GM21360 (cell line): ENCODE data around the gene CDX1.

ENCODE experiments used
- ATAC-seq: cut with Tn5 transposase; IDR thresholded peaks from one replicate; pipeline ENCODE4 v1.9.1; 2021; ENCODE audit warnings: mild to moderate bottlenecking, moderate library complexity; ENCODE audit not compliant: unreplicated experiment

The CDX1 gene

DNA sequence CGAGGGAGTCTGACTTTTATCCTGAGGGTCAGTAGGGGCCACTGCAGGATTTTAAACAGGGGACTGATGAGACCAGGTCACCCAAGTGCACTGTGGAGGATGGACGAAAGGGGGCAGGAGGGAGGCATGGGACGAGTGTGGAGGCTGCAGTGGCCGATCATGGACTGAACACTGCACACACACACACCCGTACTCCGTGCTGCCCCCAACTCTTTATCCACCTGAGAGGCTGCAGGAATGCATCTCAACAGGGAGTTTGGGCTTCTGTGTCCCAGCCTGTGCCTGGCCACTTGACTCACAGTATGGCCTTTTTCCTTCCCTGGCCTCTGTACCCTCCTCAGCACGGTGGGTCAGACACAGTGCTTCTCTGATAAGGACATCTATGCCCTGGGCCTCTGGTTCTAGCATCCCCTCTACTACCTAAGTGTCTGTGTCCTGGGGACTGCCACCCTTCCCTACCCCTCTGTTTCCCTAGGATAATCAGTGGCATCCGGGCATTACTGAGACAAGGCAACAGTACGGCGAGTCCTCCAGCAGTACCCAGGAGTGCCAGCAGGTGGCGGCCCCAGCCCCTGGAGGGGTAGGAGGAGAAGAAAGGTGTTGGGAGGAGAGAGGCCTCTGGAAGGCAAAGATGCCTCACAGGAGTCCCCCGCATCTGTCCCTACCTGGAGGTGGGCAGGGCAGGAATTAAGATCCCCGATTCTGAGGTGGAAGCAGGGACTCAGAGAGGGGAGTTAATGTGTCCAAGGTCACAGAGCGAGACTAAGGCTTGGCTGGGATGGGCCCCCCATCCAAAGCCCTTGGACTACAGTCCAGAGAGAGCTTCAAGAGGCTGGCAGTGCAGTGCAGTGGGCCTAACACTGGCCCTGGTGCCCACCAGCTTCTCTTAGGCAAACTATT is 5.1 kb upstream of the CDX1 start:
- ATAC-seq = peak; percentile 53

DNA sequence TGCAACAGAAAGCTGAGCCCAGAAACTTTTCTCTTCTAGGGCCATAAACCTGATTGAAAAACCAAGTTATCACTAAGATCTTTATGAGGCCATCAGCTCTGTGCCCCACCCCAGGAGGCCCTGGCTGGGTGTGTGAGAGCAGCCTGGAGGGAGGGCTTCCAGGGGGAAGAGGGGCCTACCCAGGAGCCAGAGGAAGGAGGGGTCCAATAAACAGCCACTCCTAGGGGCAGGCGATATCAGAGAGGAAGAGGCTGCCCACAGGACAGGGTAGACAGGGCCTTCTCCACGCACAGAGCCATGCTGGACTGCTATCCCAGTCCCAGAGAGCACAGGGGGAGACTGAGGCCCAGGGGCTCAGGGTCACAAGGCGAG is 4.5 kb upstream of the CDX1 start:
- ATAC-seq = no peak

DNA sequence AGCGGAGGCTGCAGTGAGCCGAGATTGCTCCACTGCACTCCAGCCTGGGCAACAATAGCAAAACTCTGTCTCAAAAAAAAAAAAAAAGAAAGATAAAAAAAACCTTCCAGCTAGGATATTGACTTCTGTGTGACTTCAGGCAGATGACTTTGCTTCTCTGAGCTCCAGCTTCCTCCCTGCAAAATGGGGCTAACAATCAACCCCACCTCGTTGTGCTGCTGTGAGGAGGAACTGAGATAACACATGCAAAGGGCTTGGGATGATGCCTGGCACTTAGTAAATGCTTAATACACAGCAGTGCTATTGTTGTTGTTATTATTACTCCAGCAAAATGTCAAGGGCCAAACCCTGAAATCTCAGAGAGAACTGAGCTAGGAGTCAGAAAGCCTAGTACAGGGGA is 3.5 kb upstream of the CDX1 start:
- no peak for ATAC-seq

DNA sequence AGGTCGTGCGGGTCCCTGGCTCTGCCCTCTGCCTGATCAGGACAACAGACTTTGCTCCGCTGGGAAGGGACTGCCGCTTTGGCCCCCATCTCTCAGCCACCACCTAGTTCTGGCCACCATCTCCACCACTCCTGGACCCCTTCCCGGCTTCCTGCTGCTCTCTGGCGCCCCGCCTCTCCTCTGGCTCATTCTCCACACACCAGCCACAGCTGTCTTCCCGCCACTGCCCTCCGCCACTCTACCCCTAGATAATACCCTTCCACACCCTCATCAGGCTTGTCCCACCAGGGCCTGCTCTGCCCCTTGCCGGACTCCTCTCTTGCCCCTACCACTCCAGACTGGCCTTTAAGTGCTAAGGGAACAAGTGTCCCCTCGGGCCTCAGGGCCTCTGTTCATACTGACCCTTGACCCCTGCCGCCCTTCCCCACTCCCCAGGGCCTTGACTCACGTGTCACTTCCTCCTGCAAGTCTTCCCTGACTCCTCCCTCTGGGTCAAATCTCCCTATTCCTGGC is 3.0 kb upstream of the CDX1 start:
- ATAC-seq = no peak

DNA sequence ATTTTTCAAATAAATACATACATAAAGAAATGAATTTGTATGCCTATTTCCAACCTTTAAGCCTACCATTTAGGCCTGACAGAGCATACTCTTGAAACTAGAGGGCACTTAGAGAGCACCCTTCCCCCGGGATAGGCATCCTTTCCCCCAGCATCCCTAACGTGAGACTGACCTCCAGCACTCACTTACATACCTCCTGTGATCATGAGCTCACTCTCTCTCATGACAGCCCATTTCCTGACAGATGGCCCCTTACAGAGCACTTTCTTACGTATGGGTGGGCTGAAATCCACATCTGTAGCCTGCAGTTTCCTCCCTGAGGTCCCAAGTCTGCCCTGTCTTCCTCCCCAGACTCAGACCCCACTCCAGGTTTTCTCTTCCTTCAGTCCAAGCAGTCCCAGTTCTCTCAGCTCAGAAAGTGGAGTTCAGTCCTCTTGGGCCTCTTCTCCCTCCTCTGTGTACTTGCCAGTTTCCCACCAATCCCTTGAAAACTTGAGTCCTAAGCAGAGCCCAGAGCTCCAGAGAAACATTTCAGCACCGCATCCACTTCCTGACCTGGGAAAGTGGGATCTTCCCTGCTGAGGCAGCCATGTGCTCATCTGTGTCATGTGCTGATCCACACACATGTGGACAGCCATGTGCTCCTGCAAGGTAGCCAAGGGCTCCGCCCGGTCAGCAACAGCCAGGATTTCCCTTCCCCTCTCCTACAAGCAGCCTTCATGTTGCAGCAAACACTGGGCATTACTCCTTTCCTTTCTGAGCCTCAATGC is 2.2 kb upstream of the CDX1 start:
- no peak for ATAC-seq

DNA sequence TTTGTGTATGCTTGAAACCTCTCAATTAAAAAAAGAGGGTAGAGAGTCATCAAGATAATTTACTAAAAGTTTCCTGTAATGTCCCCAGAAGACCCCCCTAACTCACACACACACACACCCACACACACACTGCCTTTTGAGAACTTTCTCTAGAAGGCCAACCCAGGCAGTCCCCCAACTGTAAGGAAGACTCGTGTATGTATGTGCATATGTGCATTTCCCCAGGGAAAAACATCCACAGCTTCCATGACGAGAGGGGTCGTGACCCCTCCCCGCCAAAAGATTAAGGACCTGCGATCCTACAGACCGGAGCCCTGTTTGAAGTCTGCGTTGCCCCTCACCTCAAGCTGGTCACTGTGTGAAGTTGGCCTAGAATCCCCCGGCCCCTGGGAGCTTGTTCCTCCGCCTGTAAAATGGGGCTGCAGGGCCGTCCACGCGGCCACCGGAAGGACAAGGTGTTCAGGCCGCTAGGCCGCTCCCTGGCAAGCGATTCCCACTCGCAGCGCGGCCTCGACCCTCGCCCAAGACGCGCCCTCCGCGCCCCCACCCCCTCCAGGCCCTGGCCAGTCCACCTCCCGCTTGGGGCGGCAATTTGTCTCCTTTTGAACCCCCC is 435 bp upstream of the CDX1 start:
- ATAC-seq = no peak

DNA sequence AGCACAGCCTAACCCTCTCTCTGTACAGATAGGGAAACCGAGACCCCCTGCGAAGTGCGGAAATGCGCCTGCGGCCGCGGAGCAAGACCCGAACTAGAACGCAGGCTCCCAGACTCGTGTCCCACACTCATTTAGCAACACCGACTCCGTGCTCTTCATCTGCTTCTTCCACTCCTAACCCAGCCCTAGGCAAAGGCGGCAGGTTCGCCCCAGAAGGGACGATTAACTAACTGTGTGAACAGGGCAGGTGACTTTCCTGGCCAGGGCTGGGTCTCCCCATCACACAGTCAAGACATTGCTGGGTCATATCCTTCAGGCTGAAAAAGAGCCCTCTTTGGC is 903 bp downstream of the CDX1 start:
- ATAC-seq = no peak

DNA sequence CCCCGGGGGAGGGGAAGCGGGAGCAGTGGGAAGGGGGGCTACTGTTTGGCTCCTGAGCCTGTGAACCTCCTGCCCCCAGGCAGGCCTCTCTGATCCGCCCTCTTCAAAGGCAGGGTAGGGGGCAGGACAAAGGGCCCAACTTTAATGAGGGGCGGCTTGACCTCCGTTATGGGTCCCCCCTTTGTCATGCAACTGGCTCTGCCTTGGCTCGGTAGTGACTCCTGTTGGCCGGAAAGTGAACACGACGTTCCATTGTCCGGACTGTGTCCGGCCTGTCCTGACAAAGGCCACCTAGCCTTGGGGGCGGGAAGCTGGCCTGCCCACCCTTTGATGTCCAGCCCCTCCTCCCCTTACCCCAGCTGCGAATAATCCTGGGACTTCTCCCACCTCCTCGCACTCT is 1.3 kb downstream of the CDX1 start:
- ATAC-seq = no peak

DNA sequence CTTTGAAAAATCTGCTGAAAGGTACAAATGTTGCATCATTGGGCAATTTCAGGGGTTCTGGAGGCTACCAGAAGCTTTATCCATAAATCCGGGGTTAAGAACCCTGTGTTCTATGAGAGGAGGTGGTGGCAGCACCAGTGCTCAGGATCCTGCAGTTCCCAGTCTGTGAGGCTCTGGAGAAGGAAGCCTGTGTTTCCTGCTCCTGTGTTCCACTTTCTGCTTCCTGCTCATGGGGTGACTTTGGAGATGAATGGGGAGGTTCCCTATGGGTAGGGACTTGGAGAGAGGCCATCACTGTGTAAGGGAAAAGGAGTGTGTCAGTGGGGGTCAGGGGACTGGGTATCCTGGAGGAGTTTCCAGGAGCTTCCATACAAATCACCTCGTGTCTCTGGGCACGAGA is 2.3 kb downstream of the CDX1 start:
- ATAC-seq = no peak

DNA sequence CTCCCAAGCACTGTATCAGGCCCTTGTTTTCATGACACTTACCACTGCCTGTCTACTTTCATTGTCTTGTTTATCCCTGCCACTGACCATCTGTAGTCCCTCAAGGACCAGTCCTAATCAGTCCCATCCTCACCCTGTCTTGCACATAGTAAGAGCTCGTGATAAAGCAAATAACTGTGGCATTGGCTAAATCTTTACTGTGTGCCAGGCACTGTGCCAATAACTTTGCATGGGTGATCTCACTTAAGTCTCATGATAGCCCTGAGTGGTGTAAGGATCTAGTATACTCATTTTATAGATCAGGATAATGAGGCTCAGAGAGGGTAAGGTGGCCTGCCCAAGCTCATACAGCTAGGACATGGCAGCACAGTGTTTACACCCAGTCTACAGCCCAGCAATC is 5.6 kb downstream of the CDX1 start:
- ATAC-seq = no peak

DNA sequence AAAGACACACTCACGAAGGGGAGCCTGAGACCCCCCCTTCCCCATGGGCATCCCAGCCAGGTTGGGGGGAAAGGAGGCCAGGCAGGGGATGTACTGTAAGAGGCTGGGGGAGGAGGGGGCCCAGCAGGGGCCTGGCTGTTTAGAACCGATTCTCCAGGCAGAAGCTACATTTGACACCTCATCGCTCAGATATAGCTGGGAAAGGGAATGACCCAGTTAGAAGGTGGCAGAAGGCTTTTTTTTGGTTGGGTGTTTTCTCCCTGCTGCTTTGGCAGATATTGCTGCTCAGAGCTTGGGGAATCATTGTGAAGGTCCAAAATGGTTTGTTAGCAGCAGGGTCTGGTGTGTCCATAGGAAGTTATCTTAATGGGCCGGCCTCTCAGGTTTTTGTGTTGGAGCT is 6.0 kb downstream of the CDX1 start:
- no peak for ATAC-seq

DNA sequence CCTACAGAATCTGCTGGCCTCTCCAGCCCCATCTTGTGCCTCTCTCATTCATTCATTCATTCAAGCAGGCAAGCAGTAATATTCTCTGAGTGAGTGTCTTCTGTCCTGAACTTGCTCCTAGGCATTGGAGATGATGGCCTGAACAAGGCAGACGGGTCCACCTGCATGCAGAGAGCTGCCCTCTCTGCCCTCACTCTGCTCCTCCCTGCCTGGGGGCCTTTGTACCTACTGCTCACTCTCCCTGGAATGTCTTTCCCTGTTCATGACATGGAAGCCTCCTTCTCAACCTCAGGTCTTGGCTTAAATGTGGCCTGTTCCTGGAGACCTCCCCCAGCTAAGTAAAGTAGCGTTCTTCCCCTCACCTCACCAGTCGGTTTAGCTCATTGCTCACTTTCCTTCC is 6.6 kb downstream of the CDX1 start:
- ATAC-seq = no peak

DNA sequence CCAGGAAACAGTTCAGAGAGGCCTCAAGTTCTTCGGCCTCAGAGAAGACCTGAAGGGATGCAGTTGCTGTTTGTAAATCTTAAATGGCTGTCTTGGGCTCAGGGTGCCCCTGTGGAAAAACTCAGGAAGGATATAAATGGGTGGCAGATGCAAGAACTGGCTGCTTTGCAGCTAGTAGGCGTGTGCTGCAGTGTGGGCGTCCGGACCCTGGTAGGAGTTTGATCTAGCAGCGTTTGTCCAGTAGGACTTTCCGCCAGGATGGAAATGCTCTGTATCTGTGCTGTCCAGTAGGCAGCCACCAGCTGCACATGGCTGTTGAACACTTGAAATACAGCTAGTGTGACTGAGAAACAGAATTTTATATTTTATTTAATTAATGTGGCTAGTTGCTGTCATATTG is 7.7 kb downstream of the CDX1 start:
- ATAC-seq = no peak

DNA sequence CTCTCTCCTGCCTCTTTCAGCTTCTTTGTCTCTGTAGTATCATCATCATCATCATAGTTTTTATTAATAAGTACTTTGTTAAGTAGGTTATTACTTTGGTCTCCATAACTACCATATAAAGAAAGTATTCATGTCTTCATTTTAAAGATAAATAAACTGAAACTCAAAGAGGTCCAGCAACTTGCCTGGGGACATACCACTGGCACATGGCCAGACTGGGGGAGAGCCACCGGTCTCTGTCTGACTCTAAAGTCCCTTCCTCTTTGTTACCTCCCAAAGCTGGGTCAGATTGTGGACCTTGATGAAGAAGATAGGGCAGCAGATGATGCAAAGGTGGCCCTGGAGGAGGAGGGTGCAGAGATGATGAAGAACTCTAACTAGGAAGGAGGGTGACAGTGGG is 8.5 kb downstream of the CDX1 start:
- no peak for ATAC-seq

DNA sequence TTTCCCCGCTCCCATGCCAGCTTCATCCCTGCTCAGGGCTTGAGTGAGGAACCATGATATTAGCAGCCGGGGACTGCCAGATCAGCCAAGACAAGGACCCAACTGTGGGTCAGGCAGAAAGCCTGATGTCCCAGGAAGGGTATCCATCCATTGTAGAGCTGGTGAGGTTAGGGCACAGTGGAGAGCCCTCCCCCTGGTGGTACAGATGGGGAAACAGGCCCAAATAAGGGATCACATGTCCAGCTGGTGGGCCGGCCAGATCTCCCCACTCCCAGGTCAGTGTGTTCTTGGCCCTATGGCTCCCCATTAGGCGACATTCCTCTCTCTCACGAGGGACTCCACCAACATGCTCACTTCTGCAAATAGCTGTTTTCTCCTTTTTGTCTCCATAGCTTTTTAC is 9.0 kb downstream of the CDX1 start:
- ATAC-seq = no peak

DNA sequence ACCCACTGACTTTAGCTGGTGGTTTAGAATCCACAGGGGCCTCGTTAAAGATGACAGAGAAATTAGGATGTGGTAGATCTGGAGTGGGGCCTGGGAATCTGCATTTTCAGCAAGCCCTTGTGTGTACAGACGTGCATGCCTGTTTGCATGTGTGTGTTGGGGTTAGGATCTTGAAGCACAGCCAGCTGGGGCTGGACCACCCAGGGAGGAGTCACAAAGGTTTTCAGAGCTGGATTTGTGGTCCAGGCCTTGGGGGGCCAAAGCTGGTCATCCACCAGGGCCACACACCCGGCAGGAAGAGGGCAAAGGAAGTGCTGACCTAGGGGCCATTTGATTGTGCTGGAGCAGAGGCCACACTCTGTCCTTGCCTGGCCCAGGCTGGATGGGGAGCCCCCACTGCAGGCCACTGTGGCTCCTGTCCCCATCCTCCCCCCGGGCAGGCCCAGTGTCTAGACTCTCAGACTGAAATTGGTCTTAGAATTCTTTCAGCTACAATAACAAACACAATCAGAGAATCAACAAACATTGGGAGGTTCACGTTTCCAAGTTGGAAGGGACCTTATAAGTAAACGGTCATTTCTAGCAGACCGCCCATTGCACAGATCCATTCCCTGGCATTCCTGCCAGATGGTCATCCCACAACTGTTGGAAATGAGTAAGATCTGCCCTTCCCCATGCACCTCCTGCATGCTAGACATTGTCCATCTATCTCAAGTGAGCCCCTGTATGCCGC is 10.3 kb downstream of the CDX1 start:
- ATAC-seq = no peak

DNA sequence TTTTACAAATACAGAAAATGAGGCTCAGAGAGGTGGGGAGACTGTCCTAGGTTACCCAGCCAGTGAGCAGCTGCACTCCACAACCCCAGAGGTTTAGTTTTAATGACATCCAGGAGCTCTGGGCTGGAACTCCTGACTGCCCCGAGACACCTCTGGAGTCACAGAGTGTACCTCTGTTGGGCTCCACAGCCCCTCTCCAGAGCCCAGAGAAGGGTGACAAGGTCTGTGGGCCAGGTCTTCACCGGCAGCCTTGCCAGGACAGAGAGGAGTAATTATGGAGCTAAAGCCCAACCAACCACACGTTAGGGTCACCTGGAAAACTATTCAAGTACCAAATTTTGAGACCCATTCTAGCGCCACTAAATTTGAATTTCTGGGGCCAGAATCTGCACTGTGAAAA is 11.1 kb downstream of the CDX1 start:
- ATAC-seq = no peak

DNA sequence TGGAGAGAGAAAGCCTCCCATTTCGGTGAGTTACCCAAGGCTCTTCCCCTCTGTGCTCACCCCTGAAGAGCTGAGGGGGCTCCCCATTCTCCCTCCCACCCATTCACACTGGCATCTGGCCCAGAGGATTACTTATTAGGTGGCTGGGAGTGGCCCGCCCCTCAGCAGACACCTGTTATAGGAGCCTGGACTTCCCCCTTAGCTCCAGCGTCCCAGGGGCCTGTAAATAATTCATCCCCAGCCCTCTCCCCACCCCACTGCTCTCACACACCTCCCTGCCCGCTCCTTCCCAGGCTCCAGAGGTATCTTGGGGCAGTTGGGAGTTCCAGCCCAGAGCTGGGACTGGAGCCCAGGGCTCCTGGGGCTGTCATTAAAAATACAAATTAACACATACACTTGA is 11.7 kb downstream of the CDX1 start:
- no peak for ATAC-seq

DNA sequence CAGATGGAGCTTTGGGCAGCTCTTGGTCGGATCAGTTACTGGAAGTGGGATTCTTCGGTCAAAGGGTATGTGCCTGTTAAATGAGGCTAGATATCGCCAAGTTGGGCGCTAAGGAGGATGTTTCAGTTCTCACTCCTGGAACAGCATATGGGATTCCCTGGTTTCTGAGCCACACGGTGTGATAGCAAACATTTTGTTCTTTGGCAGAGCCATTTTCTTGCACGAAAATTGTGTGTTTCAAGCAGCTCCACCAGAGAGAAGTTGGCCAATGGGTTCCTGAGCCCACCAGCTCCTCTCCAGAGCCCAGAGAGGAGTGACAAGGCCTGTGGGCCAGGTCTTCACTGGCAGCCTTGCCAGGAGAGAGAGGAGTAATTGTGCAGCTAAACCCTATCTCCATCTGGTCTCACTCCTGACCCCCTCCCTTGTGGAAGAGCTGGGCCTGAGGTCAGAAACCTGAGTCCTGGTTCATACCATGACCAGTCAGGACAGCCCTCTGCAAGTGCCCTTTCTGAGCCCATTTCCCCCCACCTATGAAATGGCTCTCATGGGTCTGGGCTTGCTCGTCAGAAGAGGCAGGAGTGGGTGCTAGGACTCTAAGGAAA is 12.5 kb downstream of the CDX1 start:
- ATAC-seq = no peak

DNA sequence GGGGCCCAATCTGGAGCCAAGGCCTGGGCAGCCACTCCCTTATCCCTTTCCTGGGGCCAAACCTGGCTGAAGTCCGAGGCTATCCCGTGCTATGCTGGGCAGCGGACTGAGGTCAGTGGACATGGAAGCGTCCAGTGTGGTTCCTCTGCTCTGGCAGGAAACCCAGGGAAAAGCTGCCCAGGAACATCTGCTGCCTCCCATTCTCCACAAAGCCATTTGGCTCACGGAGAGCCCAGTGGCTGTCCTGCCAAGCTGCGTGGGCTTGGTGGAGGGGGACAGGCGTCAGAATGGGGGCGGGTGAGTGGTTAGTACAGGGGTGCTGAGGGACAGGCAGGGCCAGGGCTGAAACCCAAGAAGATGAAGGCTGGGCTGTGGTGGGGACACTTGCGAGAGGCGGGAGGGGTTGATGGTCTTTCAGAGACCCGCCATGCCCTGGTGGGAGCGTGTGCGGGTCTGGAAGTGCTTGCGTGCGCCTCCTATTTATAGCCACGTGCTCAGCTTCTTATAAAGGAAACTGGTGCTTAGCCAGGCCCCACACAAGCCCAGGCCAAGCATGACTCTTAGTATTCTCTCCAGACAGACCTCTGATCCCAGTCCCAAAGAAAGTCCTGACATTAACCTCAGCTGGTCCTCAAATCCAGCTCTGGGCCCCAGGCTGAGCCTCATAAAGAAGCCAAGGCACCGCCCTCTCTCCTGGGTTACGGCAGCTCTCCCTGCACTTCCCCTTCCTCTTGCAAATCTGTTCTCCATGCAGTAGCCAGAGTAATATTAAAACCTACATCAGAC is 13.9 kb downstream of the CDX1 start:
- ATAC-seq = no peak
